ENCODE measurements around the gene DEPP1. TPM values are rescaled to one million over a fixed set of nuclear protein-coding genes. Genes with fewer than 3 reads are reported as not detected.
A peak's percentile ranks its signal among the peaks of the same experiment; 100 is the strongest.

The DEPP1 gene
- total and polyA plus RNA-seq, 2 of the 13 experiments (the other 11 are each of a cell fraction or from before 2014, with no cell fraction given) = 14.8 to 270 TPM

DNA sequence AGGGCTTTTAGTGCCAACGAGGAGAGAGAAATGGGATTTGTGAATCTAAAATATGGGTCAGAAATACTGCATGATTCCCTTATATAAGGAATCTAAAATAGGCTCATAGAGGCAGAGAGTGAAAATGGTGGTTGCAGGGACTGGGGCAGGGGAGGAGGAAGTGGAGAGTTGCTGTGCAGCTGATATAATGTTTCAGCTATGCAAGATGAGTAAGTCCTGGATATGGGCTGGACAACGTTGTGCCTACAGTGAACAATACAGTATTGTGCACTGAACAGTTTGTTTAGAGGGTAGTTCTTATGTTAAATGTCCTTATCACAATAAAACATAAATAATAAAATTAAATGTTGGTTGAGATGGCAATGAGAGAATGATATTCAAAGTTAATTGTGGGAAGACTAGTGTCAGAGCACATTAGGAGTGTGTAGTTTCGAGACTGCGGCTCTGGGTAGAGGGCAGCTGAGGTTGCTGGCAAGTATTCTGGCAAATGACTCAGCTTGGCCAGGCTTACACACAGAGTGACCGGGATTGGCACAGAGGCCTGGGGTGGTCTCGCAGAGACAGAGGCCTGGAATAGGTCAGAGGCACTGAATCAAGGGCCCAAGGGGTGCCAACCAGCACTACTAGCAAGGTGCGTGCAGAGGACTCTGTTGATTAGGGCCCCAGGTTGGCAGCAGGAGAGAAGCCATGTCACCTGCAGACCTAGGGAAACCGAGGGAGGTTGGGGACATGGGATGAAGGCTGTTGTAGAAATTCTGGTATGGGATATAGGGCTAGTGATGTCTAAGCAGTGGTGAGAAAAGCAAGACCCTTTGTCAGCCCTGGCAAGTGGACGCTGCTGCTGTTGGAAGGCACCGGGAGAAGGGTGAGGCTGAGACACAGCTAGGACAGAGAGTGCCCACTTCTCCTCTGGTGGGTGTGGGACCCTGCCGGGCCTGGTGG is 2.8 kb upstream of the DEPP1 start (continued):
- TF ChIP-seq, protein P1, sequence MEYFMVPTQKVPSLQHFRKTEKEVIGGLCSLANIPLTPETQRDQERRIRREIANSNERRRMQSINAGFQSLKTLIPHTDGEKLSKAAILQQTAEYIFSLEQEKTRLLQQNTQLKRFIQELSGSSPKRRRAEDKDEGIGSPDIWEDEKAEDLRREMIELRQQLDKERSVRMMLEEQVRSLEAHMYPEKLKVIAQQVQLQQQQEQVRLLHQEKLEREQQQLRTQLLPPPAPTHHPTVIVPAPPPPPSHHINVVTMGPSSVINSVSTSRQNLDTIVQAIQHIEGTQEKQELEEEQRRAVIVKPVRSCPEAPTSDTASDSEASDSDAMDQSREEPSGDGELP (IDR thresholded peaks at IDR 0.05; ENCODE audit: borderline replicate concordance, low read depth) = peak; percentile 50; the same call in 1 of the 2 replicates
- TF ChIP-seq PTBP1 (IDR thresholded peaks at IDR 0.05; ENCODE audit: low read depth, low read length, poor library complexity, severe bottlenecking) = no peak
- TF ChIP-seq ZNF232 (CRISPR knock-in tag; IDR thresholded peaks at IDR 0.05; ENCODE audit: borderline replicate concordance) = no peak
- peak; percentile 70 for TF ChIP-seq FOSL2 (CRISPR knock-in tag; IDR thresholded peaks at IDR 0.05)
- no peak for TF ChIP-seq ZNF670 (CRISPR knock-in tag; IDR thresholded peaks at IDR 0.05; ENCODE audit: borderline replicate concordance)
- no peak for TF ChIP-seq KLF16 (CRISPR knock-in tag; IDR thresholded peaks at IDR 0.05)
- no peak for TF ChIP-seq RFX3 (CRISPR knock-in tag; IDR thresholded peaks at IDR 0.05)
- no peak for TF ChIP-seq ZNF136 (CRISPR knock-in tag; IDR thresholded peaks at IDR 0.05; ENCODE audit: low read depth)
- TF ChIP-seq CREBL2 (CRISPR knock-in tag; IDR thresholded peaks at IDR 0.05; ENCODE audit: borderline replicate concordance) = no peak
- TF ChIP-seq EEA1 (CRISPR knock-in tag; IDR thresholded peaks at IDR 0.05; ENCODE audit: borderline replicate concordance) = 0 out of 2 replicates have a peak, but pooled peaks have one; percentile 28
- no peak for TF ChIP-seq TRIM22 (IDR thresholded peaks at IDR 0.05)
- no peak for TF ChIP-seq ZFP36 (IDR thresholded peaks at IDR 0.05; ENCODE audit: borderline replicate concordance, low read depth, low read length, partially characterized antibody)
- TF ChIP-seq KMT2B (CRISPR knock-in tag; IDR thresholded peaks at IDR 0.05) = no peak
- no peak for TF ChIP-seq TMF1 (CRISPR knock-in tag; IDR thresholded peaks at IDR 0.05; ENCODE audit: low read depth)
- TF ChIP-seq, protein P2, sequence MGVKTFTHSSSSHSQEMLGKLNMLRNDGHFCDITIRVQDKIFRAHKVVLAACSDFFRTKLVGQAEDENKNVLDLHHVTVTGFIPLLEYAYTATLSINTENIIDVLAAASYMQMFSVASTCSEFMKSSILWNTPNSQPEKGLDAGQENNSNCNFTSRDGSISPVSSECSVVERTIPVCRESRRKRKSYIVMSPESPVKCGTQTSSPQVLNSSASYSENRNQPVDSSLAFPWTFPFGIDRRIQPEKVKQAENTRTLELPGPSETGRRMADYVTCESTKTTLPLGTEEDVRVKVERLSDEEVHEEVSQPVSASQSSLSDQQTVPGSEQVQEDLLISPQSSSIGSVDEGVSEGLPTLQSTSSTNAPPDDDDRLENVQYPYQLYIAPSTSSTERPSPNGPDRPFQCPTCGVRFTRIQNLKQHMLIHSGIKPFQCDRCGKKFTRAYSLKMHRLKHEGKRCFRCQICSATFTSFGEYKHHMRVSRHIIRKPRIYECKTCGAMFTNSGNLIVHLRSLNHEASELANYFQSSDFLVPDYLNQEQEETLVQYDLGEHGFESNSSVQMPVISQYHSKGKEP (CRISPR knock-in tag; IDR thresholded peaks at IDR 0.05) = no peak
- peak; percentile 74; the same call in 1 of the 2 replicates for TF ChIP-seq ZNF556 (CRISPR knock-in tag; IDR thresholded peaks at IDR 0.05; ENCODE audit: borderline replicate concordance)
- TF ChIP-seq RBM39 (IDR thresholded peaks at IDR 0.05; ENCODE audit: low read depth, low read length, poor library complexity, severe bottlenecking) = no peak
- no peak for TF ChIP-seq PAF1 (CRISPR knock-in tag; IDR thresholded peaks at IDR 0.05)
- TF ChIP-seq SAP130 (CRISPR knock-in tag; IDR thresholded peaks at IDR 0.05; ENCODE audit: low read depth) = 0 out of 2 replicates have a peak, but pooled peaks have one; percentile 7
- TF ChIP-seq ZNF512 (CRISPR knock-in tag; IDR thresholded peaks at IDR 0.05) = no peak
- TF ChIP-seq ZSCAN21 (CRISPR knock-in tag; IDR thresholded peaks at IDR 0.05; ENCODE audit: borderline replicate concordance) = no peak
- no peak for TF ChIP-seq ELF3 (CRISPR knock-in tag; IDR thresholded peaks at IDR 0.05)
- no peak for TF ChIP-seq KLF11 (CRISPR knock-in tag; IDR thresholded peaks at IDR 0.05)
- TF ChIP-seq SSRP1 (CRISPR knock-in tag; IDR thresholded peaks at IDR 0.05) = no peak; the same call in 1 of the 2 replicates
